Stimulated activated CD4-positive, alpha-beta T cell treated with anti-CD3 and anti-CD28 coated beads, Interleukin-15, amount 100 ng/mL, for 1 hour (primary cell): ENCODE measurements around the gene KCTD16.

Experiments used
- DNase-seq, 2 donors: peaks; one replicate each; pipeline ENCODE4 v3.0.0-alpha.2; 2020; ENCODE audit warnings: low read depth in 1 of 2, low spot score in 1 of 2

The KCTD16 gene

GRCh38 chr5:144170276-144171024 is at the start of gene KCTD16, which contains the start of gene YIPF5:
Gene KCTD16, plus strand, starts transcription at chr5:144170873.
Gene YIPF5, minus strand, starts transcription at chr5:144170659. Its CDS starts 704 bp downstream, at chr5:144169955.
- peak; percentile 93 to 95 for DNase-seq

GRCh38 chr5:144121577-144121976 is 49.1 kb upstream of the KCTD16 start:
- DNase-seq, result no peak

- no peak for DNase-seq
These were observed 48.6 kb upstream of the KCTD16 start for GRCh38 chr5:144122081-144122480.

- DNase-seq, result no peak
These were observed 48.0 kb upstream of the KCTD16 start for GRCh38 chr5:144122641-144123040.

- no peak for DNase-seq
These were observed 45.4 kb upstream of the KCTD16 start for GRCh38 chr5:144125163-144125726.

GRCh38 chr5:144126707-144127106 is 44.0 kb upstream of the KCTD16 start:
- DNase-seq, result no peak

- DNase-seq, result no peak
These were observed 41.8 kb upstream of the KCTD16 start for GRCh38 chr5:144128844-144129243.

- DNase-seq, result no peak
These were observed 40.4 kb upstream of the KCTD16 start for GRCh38 chr5:144130306-144130705.

GRCh38 chr5:144131261-144131660 is 39.4 kb upstream of the KCTD16 start:
- no peak for DNase-seq

GRCh38 chr5:144133050-144133633 is 37.5 kb upstream of the KCTD16 start:
- no peak for DNase-seq

- DNase-seq, result no peak
These were observed 36.4 kb upstream of the KCTD16 start for GRCh38 chr5:144134194-144134826.

- no peak for DNase-seq
These were observed 35.4 kb upstream of the KCTD16 start for GRCh38 chr5:144135113-144135762.

GRCh38 chr5:144139586-144139985 is 31.1 kb upstream of the KCTD16 start:
- DNase-seq, result no peak

- DNase-seq, result no peak
These were observed 29.1 kb upstream of the KCTD16 start for GRCh38 chr5:144141585-144141984.

GRCh38 chr5:144142139-144142823 is 28.4 kb upstream of the KCTD16 start:
- no peak for DNase-seq

- no peak for DNase-seq
These were observed 27.9 kb upstream of the KCTD16 start for GRCh38 chr5:144142824-144143162.

GRCh38 chr5:144143625-144144024 is 27.0 kb upstream of the KCTD16 start:
- DNase-seq, result no peak

GRCh38 chr5:144144956-144145751 is 25.5 kb upstream of the KCTD16 start:
- DNase-seq, result no peak

- no peak for DNase-seq
These were observed 19.6 kb upstream of the KCTD16 start for GRCh38 chr5:144151026-144151425.

- no peak for DNase-seq
These were observed 13.9 kb upstream of the KCTD16 start for GRCh38 chr5:144156767-144157171.
